LNCAP (cell line): ENCODE measurements around the gene KLK2.

Source experiments
- TF ChIP-seq, protein P1 (sequence below): fragments of 450-650 bp; IDR thresholded peaks from 2 replicates; pipeline ENCODE4 v1.5.1; 2017; ENCODE audit warnings: mild to moderate bottlenecking

Gene KLK2

DNA sequence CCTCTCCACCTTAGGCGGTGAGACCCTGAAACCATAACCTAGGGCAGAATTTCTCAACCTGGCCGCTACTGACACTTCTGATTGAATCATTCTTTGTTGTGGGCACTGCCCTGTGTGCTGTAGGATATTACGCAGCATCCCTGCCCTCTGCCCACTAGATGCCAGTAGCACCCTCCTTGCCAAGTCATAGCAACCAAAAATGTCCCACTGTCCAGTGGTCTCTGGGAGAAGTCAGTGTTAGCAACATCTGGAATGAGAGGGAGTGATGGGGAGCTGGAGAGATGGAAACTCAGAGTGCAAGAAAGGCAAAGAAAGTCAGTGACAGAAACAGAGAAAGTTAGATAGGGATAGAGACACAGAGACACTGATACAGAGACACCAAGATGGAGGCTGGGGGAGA, 24.4 kb downstream of the KLK2 start:
- TF ChIP-seq, protein P1, sequence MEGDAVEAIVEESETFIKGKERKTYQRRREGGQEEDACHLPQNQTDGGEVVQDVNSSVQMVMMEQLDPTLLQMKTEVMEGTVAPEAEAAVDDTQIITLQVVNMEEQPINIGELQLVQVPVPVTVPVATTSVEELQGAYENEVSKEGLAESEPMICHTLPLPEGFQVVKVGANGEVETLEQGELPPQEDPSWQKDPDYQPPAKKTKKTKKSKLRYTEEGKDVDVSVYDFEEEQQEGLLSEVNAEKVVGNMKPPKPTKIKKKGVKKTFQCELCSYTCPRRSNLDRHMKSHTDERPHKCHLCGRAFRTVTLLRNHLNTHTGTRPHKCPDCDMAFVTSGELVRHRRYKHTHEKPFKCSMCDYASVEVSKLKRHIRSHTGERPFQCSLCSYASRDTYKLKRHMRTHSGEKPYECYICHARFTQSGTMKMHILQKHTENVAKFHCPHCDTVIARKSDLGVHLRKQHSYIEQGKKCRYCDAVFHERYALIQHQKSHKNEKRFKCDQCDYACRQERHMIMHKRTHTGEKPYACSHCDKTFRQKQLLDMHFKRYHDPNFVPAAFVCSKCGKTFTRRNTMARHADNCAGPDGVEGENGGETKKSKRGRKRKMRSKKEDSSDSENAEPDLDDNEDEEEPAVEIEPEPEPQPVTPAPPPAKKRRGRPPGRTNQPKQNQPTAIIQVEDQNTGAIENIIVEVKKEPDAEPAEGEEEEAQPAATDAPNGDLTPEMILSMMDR: no peak

DNA sequence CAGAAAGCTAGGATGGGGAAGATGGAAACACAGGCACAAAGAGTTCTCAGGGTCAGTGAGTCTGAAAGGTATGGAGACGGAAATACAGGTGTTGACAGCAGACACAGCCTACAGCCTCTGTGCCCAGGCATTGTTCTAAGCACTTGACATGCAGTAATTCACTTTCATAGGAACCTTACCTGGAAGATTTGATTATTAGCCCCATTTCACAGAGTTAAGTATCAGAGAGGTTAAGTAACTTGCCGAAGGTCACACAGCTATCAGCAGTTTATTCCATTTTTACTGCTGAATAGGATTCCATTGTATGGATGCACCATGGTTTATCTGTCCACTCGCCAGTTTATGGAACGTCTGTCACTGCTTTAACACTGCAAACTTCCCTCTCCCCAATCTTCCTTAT, 24.8 kb downstream of the KLK2 start:
- TF ChIP-seq, protein P1: no peak

DNA sequence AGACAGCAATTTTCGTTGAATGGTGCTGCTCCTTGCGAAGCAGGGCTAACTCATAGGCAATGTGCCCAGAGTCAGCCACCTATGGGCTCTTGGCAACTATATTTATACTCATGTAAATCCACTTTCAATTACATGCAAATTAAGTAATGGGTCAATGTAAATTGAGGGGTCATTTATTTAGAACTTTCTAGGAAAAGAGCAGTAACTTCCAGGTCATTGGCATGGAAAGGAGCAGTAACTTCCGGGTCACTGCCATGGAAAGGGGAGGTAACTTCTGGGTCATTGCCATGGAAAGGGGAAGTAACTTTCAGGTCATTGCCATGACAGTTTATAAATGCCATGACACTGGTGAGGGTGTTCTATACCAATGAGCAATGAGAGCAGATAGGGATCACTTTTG, 26.3 kb downstream of the KLK2 start:
- TF ChIP-seq, protein P1: no peak

DNA sequence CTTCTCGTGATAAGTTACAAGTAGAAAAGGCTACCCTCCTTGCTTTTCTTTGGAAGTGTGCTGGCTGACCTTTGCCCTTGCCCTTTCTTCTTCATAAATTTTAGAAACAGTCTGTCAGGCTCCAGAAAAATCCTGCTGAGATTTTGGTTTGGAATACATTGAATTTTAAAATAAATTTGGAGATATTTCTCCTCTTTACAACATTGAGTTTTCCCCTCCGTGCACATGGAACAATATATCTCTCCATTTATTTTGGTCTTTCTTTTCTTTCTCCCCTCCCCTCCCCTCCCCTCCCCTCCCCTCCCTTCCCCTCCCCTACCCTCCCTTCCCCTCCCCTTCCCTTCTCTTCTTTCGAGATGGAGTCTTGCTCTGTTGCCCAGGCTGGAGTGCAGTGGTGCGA, 29.4 kb downstream of the KLK2 start:
- TF ChIP-seq, protein P1: no peak

DNA sequence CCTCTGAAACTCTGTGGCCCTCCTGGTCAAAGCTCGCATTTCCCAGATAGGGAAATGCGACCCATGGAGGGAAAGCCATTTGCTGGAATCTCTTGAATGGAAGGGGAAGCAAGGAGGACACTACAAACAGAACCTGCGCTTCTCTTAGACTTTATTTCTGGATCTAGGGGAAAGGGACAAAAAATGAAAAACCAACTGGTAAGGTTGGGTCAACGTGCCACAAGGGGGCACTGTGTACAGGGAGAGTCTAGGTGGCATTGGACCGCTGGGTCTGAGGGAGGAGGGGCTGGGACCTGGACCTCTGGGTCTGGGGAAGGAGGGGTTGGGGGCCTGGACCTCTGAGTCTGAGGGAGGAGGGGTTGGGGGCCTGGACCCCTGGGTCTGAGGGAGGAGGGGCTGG, 33.0 kb downstream of the KLK2 start:
- TF ChIP-seq, protein P1: peak; percentile 60; the same call in 1 of the 2 replicates

DNA sequence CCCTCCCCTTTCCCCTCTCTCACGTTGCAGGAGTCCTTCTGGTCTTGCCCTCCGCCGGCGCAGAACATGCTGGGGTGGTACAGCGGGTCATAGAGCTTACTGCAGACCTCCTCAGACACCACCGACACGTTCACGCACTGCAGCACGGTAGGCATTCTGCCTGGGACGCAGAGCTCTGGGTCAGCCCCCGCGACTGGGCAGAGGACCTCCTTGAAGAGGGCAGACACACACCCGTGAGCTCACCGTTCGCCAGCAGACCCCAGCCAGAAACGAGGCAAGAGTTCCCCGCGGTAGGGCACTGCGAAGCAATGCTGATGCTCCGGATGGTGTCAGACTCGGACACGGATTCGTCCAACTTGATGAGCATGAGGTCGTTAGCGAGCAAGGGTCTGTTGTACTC, 35.1 kb downstream of the KLK2 start:
- TF ChIP-seq, protein P1: no peak

DNA sequence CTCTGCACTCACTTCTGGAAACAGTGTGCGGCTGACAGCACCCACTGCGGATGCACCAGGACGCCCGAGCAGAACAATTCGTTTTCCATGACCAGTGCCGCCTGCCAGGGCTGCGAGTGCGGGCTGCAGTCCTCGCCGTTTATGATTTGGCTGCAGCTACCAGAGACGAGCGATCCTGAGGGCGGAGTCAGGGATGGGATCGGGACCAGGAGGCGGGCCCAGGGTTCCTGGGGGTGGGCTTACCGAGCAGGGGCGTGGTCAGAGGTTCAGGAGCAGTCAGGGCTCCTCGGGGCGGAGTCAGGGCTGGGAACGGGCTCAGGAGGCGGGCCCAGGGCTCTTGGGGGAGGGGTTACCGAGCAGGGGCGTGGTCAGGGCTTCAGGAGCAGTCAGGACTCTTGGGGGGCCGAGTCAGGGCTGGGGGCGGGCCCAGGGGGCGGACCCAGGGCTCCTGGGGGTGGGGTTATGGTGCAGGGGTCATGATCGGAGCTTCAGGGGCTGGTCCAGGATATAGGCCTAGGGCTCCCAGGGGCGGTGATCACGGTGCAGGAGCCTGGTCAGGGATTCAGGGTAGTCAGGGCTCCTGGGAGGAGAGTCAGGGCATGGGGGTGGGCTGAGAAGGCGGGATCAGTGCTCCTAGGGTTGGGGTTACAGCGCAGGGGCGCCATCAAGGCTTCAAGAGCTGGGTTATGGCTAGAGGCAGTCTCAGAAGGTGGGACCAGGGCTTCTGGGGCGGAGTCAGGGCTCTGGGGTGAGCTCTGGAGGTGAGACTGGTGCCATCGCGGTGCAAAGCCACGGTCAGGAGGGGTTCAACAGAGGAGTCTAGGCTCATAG, 36.2 kb downstream of the KLK2 start:
- TF ChIP-seq, protein P1: no peak

DNA sequence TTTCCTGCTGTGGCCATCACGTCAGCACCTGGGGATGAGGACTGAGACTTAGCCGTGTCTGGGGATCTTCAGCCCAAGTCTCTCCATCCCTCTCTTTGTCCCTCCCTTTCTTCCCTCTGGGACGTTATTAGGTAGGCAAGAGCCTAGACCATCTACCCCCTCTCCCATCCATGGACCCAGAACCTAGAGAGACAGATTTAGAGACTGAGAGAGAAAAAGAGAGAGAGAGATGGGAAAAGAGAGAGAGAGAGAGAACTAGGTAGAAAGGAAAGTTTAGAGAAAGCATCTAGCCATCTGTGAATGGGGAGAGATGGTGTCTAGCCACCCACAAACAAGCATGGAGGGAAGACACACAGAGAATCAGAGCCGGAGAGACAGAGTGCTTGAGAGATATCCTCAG, 37.5 kb downstream of the KLK2 start:
- TF ChIP-seq, protein P1: no peak
